HepG2 (cell line): ENCODE results near the gene BLID. TPM values are rescaled to one million over a fixed set of nuclear protein-coding genes. Genes with fewer than 3 reads are reported as not detected.

Experiments
- ATAC-seq: fragments of 200-7000 bp; cut with Tn5 transposase; 3 replicates; pipeline ENCODE4 v1.9.1; 2020; ENCODE audit warnings: mild to moderate bottlenecking, moderate library complexity
- BruUV-seq: library from RNA; stranded (reverse); fragments of 400-500 nt; replicated peaks from 2 replicates; lab custom pipeline; 2021; lab: Mats Ljungman, UMichigan
- CTCF ChIA-PET: fragments of 300-600 bp; formaldehyde crosslinking; extraction: SDS; loops from one replicate; lab custom pipeline; 2021; ENCODE audit warnings: low total read pairs, inconsistent platforms, low intra/inter-chr PET ratio; lab: Yijun Ruan, JAX
- POLR2A ChIA-PET: fragments of 350-600 bp; sonication (Branson Sonifier 250); formaldehyde crosslinking; loops from one replicate; lab custom pipeline; 2020; ENCODE audit warnings: antibody characterized with exemption, inconsistent platforms; lab: Yijun Ruan, JAX
- DNase-seq: peaks from one replicate; pipeline ENCODE4 v3.0.0-alpha.2; 2015; ENCODE audit warnings: low spot score
- FAIRE-seq: peaks from 3 replicates; lab custom pipeline; 2011; peaks lifted over from hg19 to GRCh38; lab: Jason Lieb, UNC
- H2AFZ ChIP-seq: one replicate; pipeline ENCODE4 v1.6.1; 2011; ENCODE audit warnings: low read length, inconsistent platforms
- H3K27ac ChIP-seq: fragments of 300-600 bp; 3 replicates; pipeline ENCODE4 v1.8.0; 2011; ENCODE audit warnings: mixed run types, mild to moderate bottlenecking, mixed read lengths, low read length, inconsistent platforms; ENCODE audit not compliant: insufficient read depth; ENCODE audit errors: extremely low read length
- H3K27me3 ChIP-seq, 2 experiments: fragments of 200-600 bp in 1 of 2; 2 replicates in 1 of 2; 3 replicates in 1 of 2; pipeline versions ENCODE4 v1.6.0 to v1.8.0; 2011; ENCODE audit warnings: low read length in 2 of 2, mild to moderate bottlenecking in 2 of 2, moderate library complexity in 2 of 2, inconsistent platforms in 1 of 2; ENCODE audit not compliant: insufficient read depth in 2 of 2, control insufficient read depth in 1 of 2
- H3K36me3 ChIP-seq, 2 experiments: fragments of 200-600 bp in 1 of 2; replicated peaks in 1 of 2; 2 replicates in 1 of 2; 3 replicates in 1 of 2; pipeline versions ENCODE4 v1.5.1 to v1.8.0; 2011; ENCODE audit warnings: low read length in 2 of 2, inconsistent platforms in 1 of 2; ENCODE audit not compliant: insufficient read depth in 2 of 2, control insufficient read depth in 1 of 2
- H3K4me1 ChIP-seq: 2 replicates; pipeline ENCODE4 v1.5.1; 2012; ENCODE audit warnings: low read length, inconsistent platforms; ENCODE audit not compliant: insufficient read depth
- H3K4me2 ChIP-seq: 2 replicates; pipeline ENCODE4 v1.6.0; 2011; ENCODE audit warnings: low read depth, low read length, inconsistent platforms
- H3K4me3 ChIP-seq, 3 experiments: fragments of 200-600 bp in 1 of 3; sonication (generic), shearing (Covaris generic) in 1 of 3; replicated peaks in 1 of 3; 2 replicates each; pipeline ENCODE4 v1.5.1; 2011 to 2016; ENCODE audit warnings: low read length in 3 of 3, inconsistent platforms in 2 of 3, low read depth in 2 of 3, mild to moderate bottlenecking in 2 of 3, control low read depth in 1 of 3, mixed read lengths in 1 of 3; ENCODE audit not compliant: insufficient read depth in 1 of 3
- H3K79me2 ChIP-seq: one replicate; pipeline ENCODE4 v1.6.1; 2011; ENCODE audit warnings: low read length, inconsistent platforms; ENCODE audit not compliant: insufficient read depth
- H3K9ac ChIP-seq: 2 replicates; pipeline ENCODE4 v1.6.0; 2011; ENCODE audit warnings: mild to moderate bottlenecking, low read depth, low read length, inconsistent platforms; ENCODE audit not compliant: insufficient read depth
- H3K9me3 ChIP-seq: 2 replicates; pipeline ENCODE4 v1.5.1; 2012; ENCODE audit warnings: mild to moderate bottlenecking, low read length
- H4K20me1 ChIP-seq: 2 replicates; pipeline ENCODE4 v1.6.0; 2011; ENCODE audit warnings: inconsistent platforms, mild to moderate bottlenecking, low read length, moderate library complexity; ENCODE audit not compliant: insufficient read depth
- AKAP8 ChIP-seq: sonication (generic); formaldehyde crosslinking; IDR thresholded peaks from 2 replicates; pipeline ENCODE4 v1.5.1; 2020; ENCODE audit warnings: mild to moderate bottlenecking, missing genetic modification reagents
- BRD4 ChIP-seq: sonication (generic); formaldehyde crosslinking; IDR thresholded peaks from 2 replicates; pipeline ENCODE4 v1.4.0; 2020; ENCODE audit warnings: missing genetic modification reagents
- FOXP1 ChIP-seq, 2 experiments: fragments of 450-650 bp in 1 of 2; IDR thresholded peaks; 2 replicates each; pipeline ENCODE4 v1.6.1; 2017 to 2018; ENCODE audit warnings: antibody characterized with exemption in 1 of 2
- GTF3A ChIP-seq: sonication (generic); formaldehyde crosslinking; conservative IDR thresholded peaks from 2 replicates; pipeline ENCODE4 v1.4.0; 2020; ENCODE audit warnings: mild to moderate bottlenecking, missing genetic modification reagents
- LRRFIP1 ChIP-seq: sonication (generic); formaldehyde crosslinking; conservative IDR thresholded peaks from 2 replicates; pipeline ENCODE4 v1.4.0; 2020; ENCODE audit warnings: missing genetic modification reagents
- USF2 ChIP-seq, 2 experiments: sonication (generic) in 1 of 2; formaldehyde crosslinking in 1 of 2; IDR thresholded peaks; 2 replicates each; pipeline versions ENCODE4 v1.5.1 to v1.6.1; 2011 to 2020; ENCODE audit warnings: borderline replicate concordance in 1 of 2, low read depth in 1 of 2, low read length in 1 of 2, mild to moderate bottlenecking in 1 of 2, missing genetic modification reagents in 1 of 2, moderate library complexity in 1 of 2
- ZBTB46 ChIP-seq: sonication (generic); formaldehyde crosslinking; IDR thresholded peaks from 2 replicates; pipeline ENCODE4 v1.4.0; 2020; ENCODE audit warnings: mild to moderate bottlenecking, missing genetic modification reagents, borderline replicate concordance
- ZNF121 ChIP-seq: sonication (generic); formaldehyde crosslinking; IDR thresholded peaks from 2 replicates; pipeline ENCODE4 v1.5.0; 2020; ENCODE audit warnings: mild to moderate bottlenecking, missing genetic modification reagents
- ZNF33A ChIP-seq: sonication (generic); formaldehyde crosslinking; IDR thresholded peaks from 2 replicates; pipeline ENCODE4 v1.5.1; 2020; ENCODE audit warnings: missing genetic modification reagents, mild to moderate bottlenecking, moderate library complexity, borderline replicate concordance
- ZNF576 ChIP-seq: sonication (generic); formaldehyde crosslinking; IDR thresholded peaks from 2 replicates; pipeline ENCODE4 v1.4.0; 2020; ENCODE audit warnings: mild to moderate bottlenecking, missing genetic modification reagents
- ZNF747 ChIP-seq: sonication (generic); formaldehyde crosslinking; IDR thresholded peaks from 2 replicates; pipeline ENCODE4 v1.8.1; 2023; ENCODE audit warnings: missing genetic modification reagents, mild to moderate bottlenecking, borderline replicate concordance
- ZSCAN20 ChIP-seq: sonication (generic); formaldehyde crosslinking; IDR thresholded peaks from 2 replicates; pipeline ENCODE4 v1.4.0; 2020; ENCODE audit warnings: missing genetic modification reagents, mild to moderate bottlenecking, borderline replicate concordance
- ZSCAN30 ChIP-seq: sonication (generic); formaldehyde crosslinking; IDR thresholded peaks from 2 replicates; pipeline ENCODE4 v1.5.0; 2020; ENCODE audit warnings: mild to moderate bottlenecking, missing genetic modification reagents
- WGBS: methylation state at CpG from one replicate; pipeline ENCODE4 v1.1.6; 2017; ENCODE audit warnings: low lambda C conversion rate; 5-methylcytosine and 5-hydroxymethylcytosine counted together
- in situ Hi-C: cut with HindIII; loops from 2 replicates; pipeline ENCODE4 v1.10.0; 2017; ENCODE audit warnings: low pct_unique_long_range_greater_than_20kb; ENCODE audit not compliant: extremely low pct_ligation_motif_present
- intact Hi-C: fragments of 100-400 bp; cut with micrococcal nuclease; formaldehyde crosslinking; loops from one replicate; pipeline ENCODE4 v1.10.0; 2022; ENCODE audit not compliant: unreplicated experiment
- polyA plus RNA-seq, 8 experiments: library from polyadenylated mRNA; depleted of rRNA in 3 of 8; stranded (reverse) in 7 of 8; unstranded in 1 of 8; fragments of >200 nt; fragmentation: Illumina TruSeq in 4 of 8; extraction: Trizol in 4 of 8; gene quantifications; 2 replicates each; pipeline versions ENCODE4 v1.2.1 to v1.2.3, GENCODE V29; 2011 to 2016; ENCODE audit warnings: low read depth in 4 of 8, missing spikeins in 1 of 8, mixed read lengths in 1 of 8; ENCODE audit not compliant: insufficient read depth in 1 of 8
- total RNA-seq, 5 experiments: library from RNA; depleted of rRNA; stranded (reverse); fragments of >200 nt; fragmentation: Illumina TruSeq; extraction: Trizol; gene quantifications; 2 replicates each; pipeline ENCODE4 v1.2.3, GENCODE V29; 2016; ENCODE audit warnings: low read depth in 1 of 5

The BLID gene
- total and polyA plus RNA-seq, 2 of the 13 experiments (the other 11 are each of a cell fraction or from before 2014, with no cell fraction given), result not detected

GRCh38 chr11:122153746-122154145 lies 37.7 kb upstream of the BLID start:
- DNase-seq, result no peak
- H3K4me2 ChIP-seq, result no peak overlapping the region

More at GRCh38 chr11:122153746-122154145, 37.7 kb upstream of the BLID start:
- Histone ChIP-seq H4K20me1 (no peaks in the 10 kb centered on the region), H3K79me2 (no peaks in the 10 kb centered on the region), H3K4me3 (no peak overlapping the region), H3K9ac (no peak overlapping the region), H2AFZ (no peak overlapping the region), H3K36me3 (no peaks in the 10 kb centered on the region), H3K27ac (no peak overlapping the region), H3K27me3 (peaks cover 0 to 7% of the 10 kb centered on the region in 2 experiments; a peak in 2 of 5 replicates), H3K4me1 (0 out of 2 replicates have a peak, but pooled peaks cover 7% of the 10 kb centered on the region), H3K9me3 (no peaks in the 10 kb centered on the region)
- no TSS peak for BruUV-seq
- ChIA-PET POLR2A (no interaction called here), CTCF (no interaction called here)
- in situ Hi-C loops, result no loop called here
- intact Hi-C loops, result no loop called here
- whole genome bisulfite sequencing, result 41% methylated on average over 2 of the region's 2 CpGs
- ATAC-seq (no peak), FAIRE-seq (no peak)
- TF ChIP-seq GTF3A (CRISPR knock-in tag), result no peak
- no peak for TF ChIP-seq ZSCAN30 (CRISPR knock-in tag)
- no peak for TF ChIP-seq ZNF121 (CRISPR knock-in tag)
- no peak for TF ChIP-seq USF2 (IDR thresholded peaks at IDR 0.05; ENCODE audit: low read depth, low read length)
- no peak for TF ChIP-seq USF2 (CRISPR knock-in tag; IDR thresholded peaks at IDR 0.05; ENCODE audit: borderline replicate concordance)
- TF ChIP-seq ZNF576 (CRISPR knock-in tag), result no peak
- TF ChIP-seq ZNF747 (CRISPR knock-in tag), result no peak
- TF ChIP-seq ZBTB46 (CRISPR knock-in tag), result no peak
- TF ChIP-seq ZNF33A, result no peak
- TF ChIP-seq AKAP8 (CRISPR knock-in tag), result no peak
- TF ChIP-seq ZSCAN20, result no peak
- TF ChIP-seq FOXP1 (IDR thresholded peaks at IDR 0.05), result no peak
- TF ChIP-seq FOXP1 (CRISPR knock-in tag; IDR thresholded peaks at IDR 0.05), result no peak
- TF ChIP-seq LRRFIP1 (CRISPR knock-in tag), result no peak
- no peak for TF ChIP-seq BRD4 (CRISPR knock-in tag)
